A549 (cell line): Measurements from ENCODE around the gene NCS1. TPM values are rescaled to one million over a fixed set of nuclear protein-coding genes. Genes with fewer than 3 reads are reported as not detected.

Source experiments
- ATAC-seq, 2 experiments: fragments of 200-7000 bp in 1 of 2; fragments of >200 bp in 1 of 2; cut with Nextera tagmentation in 1 of 2; cut with Tn5 transposase in 1 of 2; 3 replicates each; pipeline versions ENCODE4 v1.8.0 to v1.9.1; 2018 to 2020; ENCODE audit warnings: mild to moderate bottlenecking in 1 of 2, moderate library complexity in 1 of 2
- CTCF ChIA-PET: fragments of 300-600 bp; sonication (Branson Sonifier 250); formaldehyde crosslinking; extraction: SDS; loops from one replicate; lab custom pipeline; 2021; ENCODE audit warnings: antibody characterized with exemption, inconsistent platforms; lab: Yijun Ruan, JAX
- POLR2A ChIA-PET: fragments of 350-600 bp; formaldehyde crosslinking; extraction: SDS; loops from one replicate; lab custom pipeline; 2021; ENCODE audit warnings: antibody characterized with exemption, inconsistent platforms; lab: Yijun Ruan, JAX
- DNase-seq, 2 experiments: peaks; one replicate each; pipeline versions ENCODE4 v3.0.0 to v3.0.0-alpha.2; 2011 to 2016; ENCODE audit warnings: low read depth in 1 of 2, low spot score in 1 of 2
- FAIRE-seq: peaks from 2 replicates; lab custom pipeline; 2011; peaks lifted over from hg19 to GRCh38; lab: Jason Lieb, UNC
- H3K27ac ChIP-seq, 2 experiments: fragments of >200 bp; sonication (Bioruptor Twin); formaldehyde crosslinking; 3 replicates each; pipeline ENCODE4 v1.5.1; 2016 to 2017
- H3K4me1 ChIP-seq: fragments of >200 bp; sonication (Bioruptor Twin); formaldehyde crosslinking; 3 replicates; pipeline ENCODE4 v1.6.1; 2016
- H3K4me2 ChIP-seq: fragments of >200 bp; sonication (Bioruptor Twin); formaldehyde crosslinking; 3 replicates; pipeline ENCODE4 v1.6.1; 2016
- H3K4me3 ChIP-seq: fragments of >200 bp; sonication (Bioruptor Twin); formaldehyde crosslinking; 3 replicates; pipeline ENCODE4 v1.5.1; 2016
- H3K9me3 ChIP-seq: fragments of >200 bp; sonication (Bioruptor Twin); formaldehyde crosslinking; 3 replicates; pipeline ENCODE4 v1.6.1; 2016
- CEBPB ChIP-seq, 2 experiments: fragments of >200 bp in 1 of 2; sonication (Bioruptor Twin) in 1 of 2; formaldehyde crosslinking in 1 of 2; IDR thresholded peaks; 2 replicates each; pipeline ENCODE4 v1.6.1; 2012 to 2016
- MAZ ChIP-seq: fragments of 150-350 bp; IDR thresholded peaks from 2 replicates; pipeline ENCODE4 v1.6.1; 2014; ENCODE audit warnings: antibody characterized with exemption, low read depth, low read length, borderline replicate concordance
- MYC ChIP-seq: IDR thresholded peaks from 2 replicates; pipeline ENCODE4 v1.6.1; 2012; ENCODE audit warnings: mild to moderate bottlenecking, inconsistent platforms, low read length, improper control_type of control experiment, borderline replicate concordance
- NFE2L2 ChIP-seq: fragments of 150-350 bp; conservative IDR thresholded peaks from 2 replicates; pipeline ENCODE4 v1.6.1; 2014; ENCODE audit warnings: low read length
- NPAS2 ChIP-seq: fragments of 250-450 bp; sonication (Bioruptor Pico); IDR thresholded peaks from 2 replicates; pipeline ENCODE4 v1.8.0; 2022; ENCODE audit warnings: mild to moderate bottlenecking, moderate library complexity, borderline replicate concordance
- POLR2AphosphoS2 ChIP-seq: conservative IDR thresholded peaks from 2 replicates; pipeline ENCODE4 v1.6.1; 2012; ENCODE audit warnings: low read length, improper control_type of control experiment, inconsistent platforms
- RAD21 ChIP-seq, 2 experiments: fragments of >200 bp in 1 of 2; sonication (Bioruptor Twin) in 1 of 2; formaldehyde crosslinking in 1 of 2; IDR thresholded peaks in 1 of 2; conservative IDR thresholded peaks in 1 of 2; 2 replicates in 1 of 2; 3 replicates in 1 of 2; pipeline ENCODE4 v1.6.1; 2012 to 2018; ENCODE audit warnings: inconsistent platforms in 1 of 2
- TP53 ChIP-seq: fragments of 250-450 bp; sonication (Bioruptor Pico); IDR thresholded peaks from 2 replicates; pipeline ENCODE4 v1.5.0; 2021; ENCODE audit warnings: mild to moderate bottlenecking, moderate library complexity
- WGBS: methylation state at CpG from one replicate; pipeline ENCODE4 v1.1.6; 2017; ENCODE audit errors: missing lambda C conversion rate; 5-methylcytosine and 5-hydroxymethylcytosine counted together
- polyA plus RNA-seq, 4 experiments: library from polyadenylated mRNA; depleted of rRNA in 3 of 4; stranded (reverse); fragments of >200 nt; fragmentation: RNase III in 1 of 4; extraction: RNeasy Plus Mini Kit Qiagen cat#74134 plus additional on column Dnase treatment in 1 of 4; gene quantifications; 2 replicates in 3 of 4; 3 replicates in 1 of 4; pipeline ENCODE4 v1.2.3, GENCODE V29; 2011 to 2017
- TF ChIP-seq, protein P1 (sequence below): IDR thresholded peaks from 2 replicates; pipeline ENCODE4 v1.6.1; 2012
- TF ChIP-seq, protein P2 (sequence below): fragments of 200-600 bp; sonication (generic); IDR thresholded peaks from 2 replicates; pipeline ENCODE4 v1.6.1; 2016; ENCODE audit warnings: antibody characterized with exemption, mild to moderate bottlenecking, moderate library complexity
- TF ChIP-seq, protein P3 (sequence below): fragments of >200 bp; sonication (Bioruptor Twin); formaldehyde crosslinking; IDR thresholded peaks from 2 replicates; pipeline ENCODE4 v1.6.1; 2016
- TF ChIP-seq, protein P4 (sequence below): IDR thresholded peaks from 2 replicates; pipeline ENCODE4 v1.6.1; 2012

NCS1 gene
- polyA plus RNA-seq, 2 of the 4 experiments (the other 2 are of a cell fraction) = 17.9 to 21.9 TPM

DNA sequence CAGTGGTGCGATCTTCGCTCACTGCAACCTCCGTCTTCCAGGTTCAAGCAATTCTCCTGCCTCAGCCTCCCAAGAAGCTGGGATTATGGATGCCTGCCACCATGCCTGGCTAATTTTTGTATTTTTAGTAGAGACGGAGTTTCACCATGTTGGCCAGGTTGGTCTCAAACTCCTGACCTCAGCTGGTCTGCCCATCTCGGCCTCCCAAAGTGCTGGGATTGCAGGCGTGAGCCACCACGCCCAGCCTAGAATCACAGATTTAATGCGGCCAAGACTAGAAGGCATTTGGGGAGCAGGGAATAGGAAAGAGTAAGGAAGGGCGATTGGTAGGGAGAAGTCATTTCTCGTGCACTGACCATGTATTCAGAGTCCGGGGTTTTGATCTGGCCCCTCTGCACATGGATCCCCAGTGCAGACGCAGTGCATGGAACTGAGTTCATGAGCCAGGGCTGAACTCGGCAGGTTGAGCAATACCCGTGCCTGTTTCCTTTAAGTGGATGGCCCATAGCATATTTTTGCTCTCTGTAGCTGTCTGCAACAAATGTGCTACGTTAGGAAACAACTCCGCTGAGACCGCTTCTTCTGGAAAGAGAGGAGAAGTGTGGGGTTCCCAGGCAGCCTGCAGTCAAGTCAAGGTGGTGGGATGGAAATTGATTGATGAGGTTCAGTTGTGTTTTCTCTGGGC lies 90.0 kb downstream of the NCS1 start:
- ChIA-PET POLR2A (no interaction called here), CTCF (interaction anchor here (0.9 to 1.4 kb wide), 3 partner anchors 18 to 61 kb away, joined by 3 to 5 read pairs (median 3); no protein-coding TSS in a partner anchor)
- Histone ChIP-seq H3K27ac (no peak overlapping the region), H3K4me2 (no peak overlapping the region), H3K4me1 (peaks cover 11% of the 10 kb centered on the region), H3K4me3 (no peak overlapping the region), H3K9me3 (peaks cover 3% of the 10 kb centered on the region; the same call in 1 of the 3 replicates)
- no peak for FAIRE-seq
- no peak for ATAC-seq
- TF ChIP-seq TP53 (CRISPR knock-in tag) = no peak
- TF ChIP-seq, protein P1, sequence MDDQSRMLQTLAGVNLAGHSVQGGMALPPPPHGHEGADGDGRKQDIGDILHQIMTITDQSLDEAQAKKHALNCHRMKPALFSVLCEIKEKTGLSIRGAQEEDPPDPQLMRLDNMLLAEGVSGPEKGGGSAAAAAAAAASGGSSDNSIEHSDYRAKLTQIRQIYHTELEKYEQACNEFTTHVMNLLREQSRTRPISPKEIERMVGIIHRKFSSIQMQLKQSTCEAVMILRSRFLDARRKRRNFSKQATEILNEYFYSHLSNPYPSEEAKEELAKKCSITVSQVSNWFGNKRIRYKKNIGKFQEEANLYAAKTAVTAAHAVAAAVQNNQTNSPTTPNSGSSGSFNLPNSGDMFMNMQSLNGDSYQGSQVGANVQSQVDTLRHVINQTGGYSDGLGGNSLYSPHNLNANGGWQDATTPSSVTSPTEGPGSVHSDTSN = no peak
- 0 out of 4 replicates have a peak, but pooled peaks of 1 of the 2 experiments have one; percentile 6 for TF ChIP-seq CEBPB (IDR thresholded peaks at IDR 0.05)
- DNase-seq = no peak
- WGBS = 56% methylated on average over 17 of the region's 17 CpGs

DNA sequence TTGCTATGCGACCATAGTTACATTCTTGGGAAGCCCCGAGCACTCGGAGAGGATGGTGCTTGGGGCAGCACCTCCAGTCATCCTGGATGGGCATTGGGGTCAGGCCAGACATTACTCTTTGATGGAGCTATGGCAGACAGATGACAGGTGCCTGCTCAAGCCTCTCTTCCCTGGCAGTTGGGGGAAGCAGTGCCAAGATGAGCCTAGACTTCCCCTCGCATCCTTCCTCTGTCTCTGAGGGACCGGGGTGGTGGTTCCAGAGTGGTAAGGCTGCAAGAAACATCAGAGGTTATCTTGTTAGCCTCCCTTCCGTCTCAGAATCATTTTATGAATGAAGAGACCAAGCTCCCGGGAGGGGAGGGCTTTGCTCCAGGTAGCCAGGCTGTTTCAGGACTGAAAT lies 90.6 kb downstream of the NCS1 start:
- TF ChIP-seq NPAS2 (no peak), MAZ (no peak), RAD21 (conservative IDR thresholded peaks at IDR 0.05 in 1 of 2, IDR thresholded peaks at IDR 0.05 in 1 of 2) (no peak), MYC (no peak), POLR2AphosphoS2 (no peak), NFE2L2 (no peak)
- TF ChIP-seq, protein P2, sequence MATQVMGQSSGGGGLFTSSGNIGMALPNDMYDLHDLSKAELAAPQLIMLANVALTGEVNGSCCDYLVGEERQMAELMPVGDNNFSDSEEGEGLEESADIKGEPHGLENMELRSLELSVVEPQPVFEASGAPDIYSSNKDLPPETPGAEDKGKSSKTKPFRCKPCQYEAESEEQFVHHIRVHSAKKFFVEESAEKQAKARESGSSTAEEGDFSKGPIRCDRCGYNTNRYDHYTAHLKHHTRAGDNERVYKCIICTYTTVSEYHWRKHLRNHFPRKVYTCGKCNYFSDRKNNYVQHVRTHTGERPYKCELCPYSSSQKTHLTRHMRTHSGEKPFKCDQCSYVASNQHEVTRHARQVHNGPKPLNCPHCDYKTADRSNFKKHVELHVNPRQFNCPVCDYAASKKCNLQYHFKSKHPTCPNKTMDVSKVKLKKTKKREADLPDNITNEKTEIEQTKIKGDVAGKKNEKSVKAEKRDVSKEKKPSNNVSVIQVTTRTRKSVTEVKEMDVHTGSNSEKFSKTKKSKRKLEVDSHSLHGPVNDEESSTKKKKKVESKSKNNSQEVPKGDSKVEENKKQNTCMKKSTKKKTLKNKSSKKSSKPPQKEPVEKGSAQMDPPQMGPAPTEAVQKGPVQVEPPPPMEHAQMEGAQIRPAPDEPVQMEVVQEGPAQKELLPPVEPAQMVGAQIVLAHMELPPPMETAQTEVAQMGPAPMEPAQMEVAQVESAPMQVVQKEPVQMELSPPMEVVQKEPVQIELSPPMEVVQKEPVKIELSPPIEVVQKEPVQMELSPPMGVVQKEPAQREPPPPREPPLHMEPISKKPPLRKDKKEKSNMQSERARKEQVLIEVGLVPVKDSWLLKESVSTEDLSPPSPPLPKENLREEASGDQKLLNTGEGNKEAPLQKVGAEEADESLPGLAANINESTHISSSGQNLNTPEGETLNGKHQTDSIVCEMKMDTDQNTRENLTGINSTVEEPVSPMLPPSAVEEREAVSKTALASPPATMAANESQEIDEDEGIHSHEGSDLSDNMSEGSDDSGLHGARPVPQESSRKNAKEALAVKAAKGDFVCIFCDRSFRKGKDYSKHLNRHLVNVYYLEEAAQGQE = no peak
- TF ChIP-seq, protein P3, sequence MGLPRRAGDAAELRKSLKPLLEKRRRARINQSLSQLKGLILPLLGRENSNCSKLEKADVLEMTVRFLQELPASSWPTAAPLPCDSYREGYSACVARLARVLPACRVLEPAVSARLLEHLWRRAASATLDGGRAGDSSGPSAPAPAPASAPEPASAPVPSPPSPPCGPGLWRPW = no peak
- TF ChIP-seq, all 56 proteins: peak for 0
- Histone ChIP-seq H3K27ac (no peak overlapping the region), H3K4me1 (peaks cover 11% of the 10 kb centered on the region), H3K4me3 (no peak overlapping the region), H3K4me2 (no peak overlapping the region), H3K9me3 (peaks cover 3% of the 10 kb centered on the region; the same call in 1 of the 3 replicates)
- DNase-seq (no peak), FAIRE-seq (no peak), ATAC-seq (no peak)
- WGBS = 61% methylated on average over 7 of the region's 7 CpGs
- POLR2A ChIA-PET = no interaction called here
- CTCF ChIA-PET = interaction anchor here (0.9 to 1.4 kb wide), 3 partner anchors 19 to 61 kb away, joined by 3 to 5 read pairs (median 3); no protein-coding TSS in a partner anchor

DNA sequence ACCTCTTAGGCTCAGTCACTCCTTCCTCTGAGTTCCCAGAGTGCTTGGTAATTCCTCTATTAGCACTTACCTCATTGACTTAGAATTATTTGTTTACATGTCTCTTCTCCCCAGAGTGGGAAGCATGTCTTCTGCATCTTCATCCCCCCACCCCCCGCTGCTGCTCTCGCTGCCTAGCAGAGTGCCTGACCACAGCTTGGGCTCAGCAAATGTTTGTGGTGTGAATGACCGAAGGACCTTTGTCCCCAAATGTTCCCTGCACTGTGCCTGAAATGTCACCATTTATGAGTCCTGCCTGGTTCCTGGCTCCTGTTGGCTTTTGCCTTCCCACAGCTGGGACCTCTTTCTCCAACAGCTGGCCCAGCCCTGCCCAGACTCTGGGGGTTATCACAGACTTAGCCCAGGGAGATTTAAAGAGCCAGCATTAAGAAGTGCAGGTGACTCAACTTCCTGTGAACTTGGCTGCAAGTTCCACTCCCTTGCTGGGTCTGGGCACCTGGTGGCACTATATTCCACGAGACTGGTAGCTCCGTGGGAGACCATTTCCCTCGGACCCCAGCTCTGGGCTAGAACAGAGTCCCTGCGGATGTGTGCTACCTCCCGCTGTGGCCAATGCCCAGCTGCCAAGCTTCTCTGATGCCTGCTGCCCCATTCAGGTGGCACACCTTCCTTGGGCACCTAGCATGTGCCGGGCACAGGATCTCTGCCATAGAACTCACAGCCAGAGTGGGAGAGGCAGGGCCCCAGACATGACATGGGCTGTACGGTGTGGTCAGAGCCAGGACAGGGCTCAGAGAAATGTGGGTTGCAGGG lies 91.6 kb downstream of the NCS1 start:
- ATAC-seq (peak in 1 of 2 experiments; percentile 11; a peak in 2 of 6 replicates), DNase-seq (no peak), FAIRE-seq (no peak)
- Histone ChIP-seq H3K4me1 (peaks cover 11% of the 10 kb centered on the region), H3K4me3 (no peak overlapping the region), H3K27ac (no peak overlapping the region), H3K4me2 (no peak overlapping the region), H3K9me3 (no peaks in the 10 kb centered on the region)
- TF ChIP-seq, protein P4, sequence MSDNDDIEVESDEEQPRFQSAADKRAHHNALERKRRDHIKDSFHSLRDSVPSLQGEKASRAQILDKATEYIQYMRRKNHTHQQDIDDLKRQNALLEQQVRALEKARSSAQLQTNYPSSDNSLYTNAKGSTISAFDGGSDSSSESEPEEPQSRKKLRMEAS = no peak
- TF ChIP-seq RAD21 (conservative IDR thresholded peaks at IDR 0.05 in 1 of 2, IDR thresholded peaks at IDR 0.05 in 1 of 2) = 0 out of 5 replicates have a peak, but pooled peaks of 1 of the 2 experiments have one; percentile 16
- POLR2A ChIA-PET = no interaction called here
- 55% methylated on average over 4 of the region's 10 CpGs for WGBS
- CTCF ChIA-PET = interaction anchor here (0.7 to 1.4 kb wide), 4 partner anchors 8 to 144 kb away, joined by 3 to 4 read pairs (median 3); no protein-coding TSS in a partner anchor
